ENCODE measurements around the gene CALML3.

DNA sequence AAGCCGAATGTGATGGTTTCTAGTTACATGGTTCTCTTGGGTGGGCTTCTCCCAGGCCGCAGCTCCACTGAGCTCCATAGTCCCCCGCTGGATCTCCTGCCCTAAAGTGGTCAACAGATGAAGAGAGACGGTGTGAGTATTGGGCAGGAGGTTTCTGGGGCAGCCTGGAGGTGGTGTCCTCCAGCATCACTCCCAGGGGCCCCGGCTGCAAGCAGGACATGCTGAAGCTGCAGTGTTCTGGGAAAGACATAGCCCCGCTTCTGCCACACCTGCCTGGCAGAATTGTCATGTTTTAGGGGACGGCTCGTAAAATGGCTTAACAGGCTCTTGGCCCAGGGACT lies 40.4 kb downstream of the CALML3 start:
- TF ChIP-seq, protein P1, sequence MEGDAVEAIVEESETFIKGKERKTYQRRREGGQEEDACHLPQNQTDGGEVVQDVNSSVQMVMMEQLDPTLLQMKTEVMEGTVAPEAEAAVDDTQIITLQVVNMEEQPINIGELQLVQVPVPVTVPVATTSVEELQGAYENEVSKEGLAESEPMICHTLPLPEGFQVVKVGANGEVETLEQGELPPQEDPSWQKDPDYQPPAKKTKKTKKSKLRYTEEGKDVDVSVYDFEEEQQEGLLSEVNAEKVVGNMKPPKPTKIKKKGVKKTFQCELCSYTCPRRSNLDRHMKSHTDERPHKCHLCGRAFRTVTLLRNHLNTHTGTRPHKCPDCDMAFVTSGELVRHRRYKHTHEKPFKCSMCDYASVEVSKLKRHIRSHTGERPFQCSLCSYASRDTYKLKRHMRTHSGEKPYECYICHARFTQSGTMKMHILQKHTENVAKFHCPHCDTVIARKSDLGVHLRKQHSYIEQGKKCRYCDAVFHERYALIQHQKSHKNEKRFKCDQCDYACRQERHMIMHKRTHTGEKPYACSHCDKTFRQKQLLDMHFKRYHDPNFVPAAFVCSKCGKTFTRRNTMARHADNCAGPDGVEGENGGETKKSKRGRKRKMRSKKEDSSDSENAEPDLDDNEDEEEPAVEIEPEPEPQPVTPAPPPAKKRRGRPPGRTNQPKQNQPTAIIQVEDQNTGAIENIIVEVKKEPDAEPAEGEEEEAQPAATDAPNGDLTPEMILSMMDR (conservative IDR thresholded peaks at IDR 0.05; ENCODE audit: low read depth, low read length): no peak
- no peak for TF ChIP-seq EZH2phosphoT487 (IDR thresholded peaks at IDR 0.05; ENCODE audit: borderline replicate concordance, low read length)

Data from PC-3 (cell line).